GM06990 (cell line): ENCODE measurements around the gene PLA2G4A.

Experiments
- DNase-seq: peaks from one replicate; pipeline ENCODE4 v3.0.0-alpha.2; 2011; ENCODE audit not compliant: insufficient read length; ENCODE audit errors: extremely low read depth
- H3K27me3 ChIP-seq: replicated peaks from 2 replicates; pipeline ENCODE4 v1.6.0; 2011; ENCODE audit warnings: low read length; ENCODE audit not compliant: control insufficient read depth, insufficient read depth
- H3K36me3 ChIP-seq: 2 replicates; pipeline ENCODE4 v1.5.1; 2011; ENCODE audit warnings: low read length; ENCODE audit not compliant: control insufficient read depth, insufficient read depth
- H3K4me3 ChIP-seq: replicated peaks from 2 replicates; pipeline ENCODE4 v1.5.1; 2011; ENCODE audit warnings: low read depth, mild to moderate bottlenecking, control low read depth, low read length
- TF ChIP-seq, protein P1 (sequence below): IDR thresholded peaks from 2 replicates; pipeline ENCODE4 v1.5.1; 2011; ENCODE audit warnings: low read length, control low read depth, mild to moderate bottlenecking, inconsistent platforms; ENCODE audit not compliant: insufficient read depth, poor library complexity, severe bottlenecking

Gene PLA2G4A

DNA sequence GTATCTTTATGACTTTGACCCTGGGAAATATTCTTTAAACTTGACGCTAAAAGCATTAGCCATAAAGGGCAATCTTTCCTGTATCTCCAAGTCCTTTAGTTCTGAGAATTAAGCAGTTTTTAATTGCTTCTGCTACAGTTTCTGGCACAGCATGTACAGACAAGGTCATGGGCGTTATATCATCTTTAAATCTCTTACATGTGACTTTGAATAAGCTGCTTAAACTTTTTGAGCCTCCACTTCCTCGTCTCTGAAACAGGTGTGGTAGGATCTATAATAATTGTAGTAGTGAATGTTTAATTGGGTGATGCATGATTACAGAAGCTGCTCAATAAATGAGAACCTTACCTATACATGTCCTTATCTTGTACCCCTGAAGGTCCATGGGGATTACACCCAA is 153.4 kb downstream of the PLA2G4A start:
- no peaks in the 10 kb centered on the region for H3K27me3 ChIP-seq
- no peaks in the 10 kb centered on the region for H3K36me3 ChIP-seq
- TF ChIP-seq, protein P1, sequence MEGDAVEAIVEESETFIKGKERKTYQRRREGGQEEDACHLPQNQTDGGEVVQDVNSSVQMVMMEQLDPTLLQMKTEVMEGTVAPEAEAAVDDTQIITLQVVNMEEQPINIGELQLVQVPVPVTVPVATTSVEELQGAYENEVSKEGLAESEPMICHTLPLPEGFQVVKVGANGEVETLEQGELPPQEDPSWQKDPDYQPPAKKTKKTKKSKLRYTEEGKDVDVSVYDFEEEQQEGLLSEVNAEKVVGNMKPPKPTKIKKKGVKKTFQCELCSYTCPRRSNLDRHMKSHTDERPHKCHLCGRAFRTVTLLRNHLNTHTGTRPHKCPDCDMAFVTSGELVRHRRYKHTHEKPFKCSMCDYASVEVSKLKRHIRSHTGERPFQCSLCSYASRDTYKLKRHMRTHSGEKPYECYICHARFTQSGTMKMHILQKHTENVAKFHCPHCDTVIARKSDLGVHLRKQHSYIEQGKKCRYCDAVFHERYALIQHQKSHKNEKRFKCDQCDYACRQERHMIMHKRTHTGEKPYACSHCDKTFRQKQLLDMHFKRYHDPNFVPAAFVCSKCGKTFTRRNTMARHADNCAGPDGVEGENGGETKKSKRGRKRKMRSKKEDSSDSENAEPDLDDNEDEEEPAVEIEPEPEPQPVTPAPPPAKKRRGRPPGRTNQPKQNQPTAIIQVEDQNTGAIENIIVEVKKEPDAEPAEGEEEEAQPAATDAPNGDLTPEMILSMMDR: no peak
- no peak overlapping the region for H3K4me3 ChIP-seq
- DNase-seq: no peak

DNA sequence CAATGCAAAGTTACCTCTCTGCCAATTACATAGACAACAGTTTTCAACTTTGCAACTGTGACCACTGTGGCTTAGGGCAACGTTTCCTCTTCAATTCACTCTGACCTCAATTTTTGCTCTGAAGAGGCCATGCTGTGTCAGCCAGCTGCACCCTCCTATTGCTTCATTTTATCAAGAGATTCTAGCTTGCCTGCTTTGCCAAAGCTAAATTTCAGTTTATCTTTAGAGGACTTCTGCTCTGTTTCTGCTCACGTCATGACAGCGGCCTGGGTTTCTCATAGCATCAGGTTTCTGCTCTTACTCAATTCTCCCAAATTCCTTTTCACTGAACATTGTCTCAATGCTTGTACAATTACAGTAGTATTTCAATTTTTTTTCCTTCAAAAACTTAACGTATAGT is 154.6 kb downstream of the PLA2G4A start:
- Histone ChIP-seq H3K27me3 (no peaks in the 10 kb centered on the region), H3K4me3 (no peak overlapping the region), H3K36me3 (no peaks in the 10 kb centered on the region)
- DNase-seq: no peak
- TF ChIP-seq, protein P1: no peak

DNA sequence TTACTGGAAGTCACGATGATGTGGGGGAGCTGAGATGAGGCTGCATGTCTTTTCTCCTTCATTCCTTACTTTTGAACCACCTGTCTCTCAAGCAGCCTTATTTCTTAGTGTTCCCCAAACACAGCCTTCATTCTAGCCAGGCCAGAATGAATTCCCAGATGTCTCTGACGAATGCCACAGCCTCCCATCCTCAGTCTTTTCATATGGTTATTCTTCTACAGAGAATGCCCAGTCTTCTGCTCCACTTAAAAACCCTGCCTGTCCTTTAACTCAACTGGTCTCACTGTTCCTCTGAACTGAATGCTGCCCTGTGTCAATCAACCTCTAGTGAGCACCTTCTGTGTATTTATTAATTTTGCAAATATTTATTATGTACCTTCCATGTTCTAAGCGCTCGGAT is 156.2 kb downstream of the PLA2G4A start:
- H3K36me3 ChIP-seq: no peaks in the 10 kb centered on the region
- H3K27me3 ChIP-seq: no peaks in the 10 kb centered on the region
- TF ChIP-seq, protein P1: no peak
- no peak overlapping the region for H3K4me3 ChIP-seq
- no peak for DNase-seq

DNA sequence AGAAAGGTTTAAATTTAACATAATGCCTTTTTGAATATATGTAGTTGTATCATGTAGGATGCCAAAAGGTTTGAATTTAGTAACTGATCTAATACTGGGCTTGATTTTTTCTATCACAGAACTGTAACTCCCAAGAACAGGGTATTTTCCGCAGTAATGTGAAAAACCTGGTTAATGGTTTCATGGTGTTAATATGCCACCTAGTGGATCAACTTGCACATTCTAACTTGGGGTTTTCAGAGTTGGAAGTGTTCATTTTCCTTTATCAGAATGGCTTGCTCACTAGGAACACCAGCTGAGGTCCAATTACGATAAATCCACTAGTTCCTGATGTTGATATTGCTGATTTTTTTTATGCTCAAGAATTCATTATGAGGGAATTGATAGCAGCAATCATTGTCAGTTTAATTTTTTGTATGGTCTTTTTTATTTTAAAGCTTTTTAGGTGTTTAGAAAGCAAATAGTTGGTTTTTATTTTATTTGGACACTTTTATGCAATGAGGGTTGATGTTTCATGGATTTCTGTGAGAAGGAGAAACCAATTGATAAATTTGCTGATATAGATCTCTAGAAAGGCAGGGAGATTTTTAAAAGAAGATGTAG is 157.2 kb downstream of the PLA2G4A start:
- H3K27me3 ChIP-seq: no peaks in the 10 kb centered on the region
- H3K4me3 ChIP-seq: no peak overlapping the region
- peak; percentile 28 for DNase-seq
- no peaks in the 10 kb centered on the region for H3K36me3 ChIP-seq
- TF ChIP-seq, protein P1: peak; percentile 52

DNA sequence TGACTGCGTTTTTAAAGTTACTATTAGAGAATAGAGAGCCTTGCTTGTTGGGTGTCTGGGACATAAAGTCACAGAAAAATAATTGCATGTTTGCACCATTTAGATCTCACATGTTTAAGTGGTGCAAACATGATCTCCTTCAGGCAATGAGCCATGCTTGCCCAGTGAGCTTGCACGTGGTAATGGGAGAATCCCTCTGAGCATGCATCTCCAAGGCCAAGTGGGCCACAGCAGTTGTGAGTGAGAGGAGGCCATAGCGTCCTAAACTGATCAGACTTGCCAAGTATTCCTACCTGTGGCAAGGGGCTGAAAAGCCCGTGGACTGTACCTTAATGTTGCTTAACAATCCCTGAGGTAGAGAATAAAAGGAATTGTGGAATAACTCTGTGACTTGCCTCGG is 158.3 kb downstream of the PLA2G4A start:
- no peak for DNase-seq
- TF ChIP-seq, protein P1: no peak
- Histone ChIP-seq H3K27me3 (no peaks in the 10 kb centered on the region), H3K36me3 (no peaks in the 10 kb centered on the region), H3K4me3 (no peak overlapping the region)

DNA sequence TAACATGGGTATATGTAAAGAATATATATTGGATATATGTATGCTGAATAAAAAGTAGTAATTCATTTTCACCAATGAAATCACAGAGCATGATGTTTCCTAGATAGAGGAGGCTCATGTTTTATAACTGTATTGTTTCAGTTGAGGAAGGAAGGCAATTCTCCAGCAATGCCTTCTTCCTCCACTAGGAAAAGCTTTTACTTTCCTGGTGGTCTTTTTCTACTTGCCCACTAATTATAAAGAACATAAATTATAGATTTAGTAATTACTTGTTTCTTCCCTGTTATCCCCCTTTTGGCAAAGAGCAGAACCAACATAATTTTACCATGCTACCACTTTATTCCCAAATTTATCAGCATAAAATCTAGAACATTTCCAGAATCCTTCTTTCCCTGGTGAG is 159.0 kb downstream of the PLA2G4A start:
- no peak for DNase-seq
- TF ChIP-seq, protein P1: no peak
- Histone ChIP-seq H3K27me3 (no peaks in the 10 kb centered on the region), H3K36me3 (no peaks in the 10 kb centered on the region), H3K4me3 (no peak overlapping the region)
